GM12891 (cell line): ENCODE measurements around the gene NUB1.

Experiments
- POLR2A ChIP-seq: IDR thresholded peaks from 2 replicates; pipeline ENCODE4 v1.6.1; 2011; ENCODE audit warnings: low read depth, low read length, control low read depth
- POLR2AphosphoS5 ChIP-seq: IDR thresholded peaks from 2 replicates; pipeline ENCODE4 v1.6.1; 2011; ENCODE audit warnings: low read depth, low read length, control low read depth

DNA sequence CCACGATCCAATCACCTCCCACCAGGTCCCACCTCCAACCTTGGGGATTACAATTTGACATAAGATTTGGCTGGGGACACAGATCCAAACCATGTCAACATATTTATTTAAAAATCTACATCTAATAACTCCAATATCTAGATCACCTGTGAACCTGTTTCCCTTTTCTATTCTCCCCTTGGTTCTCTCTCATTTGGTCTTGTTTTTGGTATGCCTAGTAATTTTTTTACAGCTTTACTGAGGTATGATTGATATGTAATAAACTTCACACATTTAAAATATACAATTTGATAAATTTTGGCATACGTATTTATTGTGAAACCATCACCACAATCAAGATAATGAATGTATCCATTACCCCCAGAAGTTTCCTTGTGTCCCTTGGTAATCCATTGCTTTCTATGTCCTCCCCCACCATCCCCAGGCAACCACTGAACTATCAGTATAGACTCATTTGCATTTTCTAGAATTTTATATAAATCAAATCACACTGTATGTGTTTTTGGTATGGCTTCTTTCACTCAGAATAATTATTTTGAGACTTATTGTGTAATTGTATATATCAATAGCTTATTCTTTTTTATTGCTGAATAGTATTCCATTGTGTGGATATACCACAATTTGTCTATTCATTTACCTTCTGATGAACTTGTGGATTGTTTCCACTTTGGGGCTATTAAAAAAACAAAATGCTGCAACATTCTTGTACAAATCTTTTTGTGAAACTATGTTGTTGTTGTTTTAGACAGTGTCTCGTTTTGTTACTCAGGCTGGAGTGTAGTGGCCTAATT is 45.2 kb upstream of the NUB1 start:
- TF ChIP-seq POLR2AphosphoS5 (no peak), POLR2A (no peak)
